Fibroblast of lung (primary cell): ENCODE measurements around the gene TCF12. TPM values are rescaled to one million over a fixed set of nuclear protein-coding genes. Genes with fewer than 3 reads are reported as not detected.
A peak's percentile ranks its signal among the peaks of the same experiment; 100 is the strongest.

ENCODE experiments used
- DNase-seq, 2 donors: peaks; one replicate each; pipeline versions ENCODE4 v3.0.0 to v3.0.0-alpha.2; 2010; ENCODE audit warnings: low read depth in 2 of 2
- H2AFZ ChIP-seq: 2 replicates; pipeline ENCODE4 v1.5.1; 2012; ENCODE audit warnings: low read length, control low read depth, inconsistent platforms
- H3K27ac ChIP-seq: 2 replicates; pipeline ENCODE4 v1.5.1; 2011; ENCODE audit warnings: low read length, control low read depth; ENCODE audit not compliant: insufficient read depth
- H3K27me3 ChIP-seq: 2 replicates; pipeline ENCODE4 v1.5.1; 2011; ENCODE audit warnings: mild to moderate bottlenecking, low read length; ENCODE audit not compliant: control insufficient read depth, insufficient read depth
- H3K36me3 ChIP-seq: 2 replicates; pipeline ENCODE4 v1.5.1; 2011; ENCODE audit warnings: low read length; ENCODE audit not compliant: control insufficient read depth, insufficient read depth
- H3K4me1 ChIP-seq: 2 replicates; pipeline ENCODE4 v1.5.1; 2011; ENCODE audit warnings: low read length; ENCODE audit not compliant: control insufficient read depth, insufficient read depth; ENCODE audit errors: extremely low read depth
- H3K4me2 ChIP-seq: 2 replicates; pipeline ENCODE4 v1.5.1; 2011; ENCODE audit warnings: low read length, control low read depth; ENCODE audit not compliant: insufficient read depth; ENCODE audit errors: extremely low read depth
- H3K4me3 ChIP-seq, 4 experiments: fragments of 200-600 bp in 1 of 4; sonication (generic) in 1 of 4; replicated peaks in 1 of 4; 2 replicates each; pipeline ENCODE4 v1.5.1; 2011 to 2016; ENCODE audit warnings: low read length in 4 of 4, low read depth in 3 of 4, mild to moderate bottlenecking in 3 of 4, control low read depth in 2 of 4, inconsistent platforms in 1 of 4, mixed read lengths in 1 of 4; ENCODE audit not compliant: insufficient read depth in 1 of 4; ENCODE audit errors: control extremely low read depth in 1 of 4
- H3K79me2 ChIP-seq: 2 replicates; pipeline ENCODE4 v1.5.1; 2012; ENCODE audit warnings: mild to moderate bottlenecking, low read length, inconsistent platforms; ENCODE audit not compliant: control insufficient read depth, insufficient read depth
- H3K9ac ChIP-seq: 2 replicates; pipeline ENCODE4 v1.5.1; 2011; ENCODE audit warnings: mild to moderate bottlenecking, low read length, control low read depth; ENCODE audit not compliant: insufficient read depth
- H3K9me3 ChIP-seq: 2 replicates; pipeline ENCODE4 v1.5.1; 2012; ENCODE audit warnings: low read depth, low read length; ENCODE audit not compliant: control insufficient read depth, insufficient read depth
- H4K20me1 ChIP-seq: 2 replicates; pipeline ENCODE4 v1.5.1; 2011; ENCODE audit warnings: low read length; ENCODE audit not compliant: control insufficient read depth, insufficient read depth; ENCODE audit errors: extremely low read depth
- CTCF ChIP-seq, 2 donors: IDR thresholded peaks in 1 of 2; conservative IDR thresholded peaks in 1 of 2; 1 replicate in 1 of 2; 2 replicates in 1 of 2; pipeline ENCODE4 v1.5.1; 2011 to 2012; ENCODE audit warnings: low read length in 2 of 2, control low read depth in 1 of 2, inconsistent platforms in 1 of 2, low read depth in 1 of 2, mild to moderate bottlenecking in 1 of 2
- EZH2 ChIP-seq: IDR thresholded peaks from 2 replicates; pipeline ENCODE4 v1.5.1; 2012; ENCODE audit warnings: low read length, control low read depth, mild to moderate bottlenecking; ENCODE audit errors: missing control alignments
- polyA plus RNA-seq, 2 donors: library from polyadenylated mRNA; depleted of rRNA in 1 of 2; stranded (reverse) in 1 of 2; unstranded in 1 of 2; fragments of >200 nt; gene quantifications; 2 replicates each; pipeline ENCODE4 v1.2.1, GENCODE V29; 2011 to 2012; ENCODE audit warnings: missing spikeins in 1 of 2
- total RNA-seq: library from RNA; depleted of rRNA; stranded (reverse); fragments of >200 nt; gene quantifications from 2 replicates; pipeline ENCODE4 v1.2.1, GENCODE V29; 2014

The TCF12 gene
- total and polyA plus RNA-seq, 2 donors (not counting 1 experiment from before 2014, with no cell fraction given), result 105 to 232 TPM

GRCh38 chr15:57235186-57235585, 316.7 kb downstream of the TCF12 start:
- Histone ChIP-seq H4K20me1 (no peaks in the 10 kb centered on the region), H3K27me3 (no peaks in the 10 kb centered on the region), H2AFZ (no peak overlapping the region), H3K4me1 (peaks cover 9% of the 10 kb centered on the region), H3K36me3 (peaks cover 12% of the 10 kb centered on the region), H3K9me3 (no peaks in the 10 kb centered on the region), H3K27ac (peak overlapping the region; percentile 53), H3K9ac (no peak overlapping the region), H3K4me3 (no peak overlapping the region), H3K79me2 (peaks cover 20% of the 10 kb centered on the region), H3K4me2 (peak overlapping the region; percentile 26)
- TF ChIP-seq CTCF (conservative IDR thresholded peaks at IDR 0.05 in 1 of 2, IDR thresholded peaks at IDR 0.05 in 1 of 2; ENCODE audit: low read depth in 1 of 2, low read length in 2 of 2) (no peak), EZH2 (no peak)
- DNase-seq, result no peak

- Histone ChIP-seq H3K4me3 (no peak overlapping the region), H3K36me3 (peaks cover 12% of the 10 kb centered on the region), H3K9me3 (no peaks in the 10 kb centered on the region), H2AFZ (no peak overlapping the region), H4K20me1 (no peaks in the 10 kb centered on the region), H3K4me1 (peaks cover 9% of the 10 kb centered on the region), H3K79me2 (peaks cover 16% of the 10 kb centered on the region), H3K4me2 (peak overlapping the region; percentile 29), H3K27ac (peak overlapping the region; percentile 53), H3K27me3 (no peaks in the 10 kb centered on the region), H3K9ac (no peak overlapping the region)
- peak; percentile 88 to 92 for DNase-seq
- TF ChIP-seq EZH2 (no peak), CTCF (conservative IDR thresholded peaks at IDR 0.05 in 1 of 2, IDR thresholded peaks at IDR 0.05 in 1 of 2; ENCODE audit: low read depth in 1 of 2, low read length in 2 of 2) (no peak)
These were observed 317.4 kb downstream of the TCF12 start for GRCh38 chr15:57235873-57236272.

- peaks cover 9% of the 10 kb centered on the region for H3K79me2 ChIP-seq
- TF ChIP-seq EZH2, result no peak
- no peak for TF ChIP-seq CTCF (conservative IDR thresholded peaks at IDR 0.05 in 1 of 2, IDR thresholded peaks at IDR 0.05 in 1 of 2; ENCODE audit: low read depth in 1 of 2, low read length in 2 of 2)
- H3K27me3 ChIP-seq, result no peaks in the 10 kb centered on the region
- no peak for DNase-seq
- no peaks in the 10 kb centered on the region for H3K9me3 ChIP-seq
- H3K36me3 ChIP-seq, result peaks cover 12% of the 10 kb centered on the region
- H3K4me1 ChIP-seq, result peaks cover 9% of the 10 kb centered on the region
- no peak overlapping the region for H2AFZ ChIP-seq
- H3K4me2 ChIP-seq, result no peak overlapping the region
- H3K4me3 ChIP-seq, result no peak overlapping the region
- H4K20me1 ChIP-seq, result no peaks in the 10 kb centered on the region
- H3K27ac ChIP-seq, result peak overlapping the region; percentile 53
- H3K9ac ChIP-seq, result no peak overlapping the region
These were observed 318.3 kb downstream of the TCF12 start for GRCh38 chr15:57236561-57237300.
